Smooth muscle cell (in vitro differentiated cells): ENCODE results near the gene COL6A1. TPM values are rescaled to one million over a fixed set of nuclear protein-coding genes. Genes with fewer than 3 reads are reported as not detected.

Experiments
- DNase-seq: peaks from one replicate; lab custom pipeline; 2025; ENCODE audit not compliant: unreplicated experiment; lab: John Stamatoyannopoulos, UW
- H2AFZ ChIP-seq: fragments of 200-600 bp; sonication (generic); 2 replicates; pipeline ENCODE4 v1.6.0; 2016; ENCODE audit warnings: antibody characterized with exemption, low read depth, mild to moderate bottlenecking
- H3F3A ChIP-seq: fragments of 200-600 bp; sonication (generic); 2 replicates; pipeline ENCODE4 v1.6.0; 2017; ENCODE audit warnings: antibody characterized with exemption, low read depth
- H3K27ac ChIP-seq: fragments of 200-600 bp; sonication (generic); 2 replicates; pipeline ENCODE4 v1.5.1; 2016; ENCODE audit warnings: low read depth, mild to moderate bottlenecking
- H3K27me3 ChIP-seq: fragments of 200-600 bp; sonication (generic); 2 replicates; pipeline ENCODE4 v1.6.1; 2016; ENCODE audit warnings: low read depth, mild to moderate bottlenecking
- H3K36me3 ChIP-seq: fragments of 200-600 bp; sonication (generic); 2 replicates; pipeline ENCODE4 v1.5.1; 2016; ENCODE audit warnings: low read depth
- H3K4me1 ChIP-seq: fragments of 200-600 bp; sonication (generic); 2 replicates; pipeline ENCODE4 v1.5.1; 2016; ENCODE audit warnings: low read depth
- H3K4me2 ChIP-seq: fragments of 200-600 bp; sonication (generic); 2 replicates; pipeline ENCODE4 v1.6.0; 2016; ENCODE audit warnings: mild to moderate bottlenecking
- H3K4me3 ChIP-seq: fragments of 200-600 bp; sonication (generic); 2 replicates; pipeline ENCODE4 v1.5.1; 2016; ENCODE audit warnings: mild to moderate bottlenecking
- H3K79me2 ChIP-seq: fragments of 200-600 bp; sonication (generic); 2 replicates; pipeline ENCODE4 v1.6.0; 2016; ENCODE audit warnings: low read depth, mild to moderate bottlenecking
- H3K9ac ChIP-seq: fragments of 200-600 bp; sonication (generic); 2 replicates; pipeline ENCODE4 v1.6.0; 2016; ENCODE audit warnings: low read depth
- H3K9me3 ChIP-seq: fragments of 200-600 bp; sonication (generic); replicated peaks from 2 replicates; pipeline ENCODE4 v1.5.1; 2016; ENCODE audit warnings: low read depth
- H4K20me1 ChIP-seq: fragments of 200-600 bp; sonication (generic); 2 replicates; pipeline ENCODE4 v1.6.0; 2016; ENCODE audit warnings: low read depth
- CTCF ChIP-seq: fragments of 200-600 bp; sonication (generic); IDR thresholded peaks from 2 replicates; pipeline ENCODE4 v1.5.1; 2017; ENCODE audit warnings: borderline replicate concordance, mild to moderate bottlenecking, antibody characterized with exemption; ENCODE audit not compliant: insufficient read depth, poor library complexity, severe bottlenecking
- WGBS: methylation state at CpG from one replicate; pipeline ENCODE4 v1.1.7; 2016; ENCODE audit warnings: low lambda C conversion rate; 5-methylcytosine and 5-hydroxymethylcytosine counted together
- polyA plus RNA-seq: library from polyadenylated mRNA; unstranded; fragments of >200 nt; fragmentation: Nextera tagmentation; extraction: Ambion mirVana; gene quantifications from 2 replicates; pipeline ENCODE4 v1.2.1, GENCODE V29; 2016
- total RNA-seq: library from RNA; depleted of rRNA; stranded (reverse); fragments of >200 nt; gene quantifications from 2 replicates; pipeline ENCODE4 v1.2.3, GENCODE V29; 2014

Gene COL6A1
- total and polyA plus RNA-seq, 2 experiments from 2014 or later: 1,292 to 2,827 TPM

- Histone ChIP-seq H3K4me1 (peaks cover 8% of the 10 kb centered on the region), H3K9ac (peak overlapping the region; percentile 90), H3K4me3 (no peak overlapping the region), H3K4me2 (peak overlapping the region; percentile 21), H3F3A (peaks cover 14% of the 10 kb centered on the region), H4K20me1 (no peaks in the 10 kb centered on the region), H3K27me3 (no peaks in the 10 kb centered on the region), H3K9me3 (no peaks in the 10 kb centered on the region), H3K79me2 (peaks cover 6% of the 10 kb centered on the region), H3K36me3 (no peaks in the 10 kb centered on the region), H2AFZ (no peak overlapping the region), H3K27ac (peak overlapping the region; percentile 100)
- no peak for DNase-seq
- 83% methylated on average over 24 of the region's 24 CpGs for WGBS
- no peak for TF ChIP-seq CTCF
Observed at GRCh38 chr21:46038341-46038829, 56.8 kb downstream of the COL6A1 start.

GRCh38 chr21:46038871-46039397 lies 57.4 kb downstream of the COL6A1 start:
- no peak for TF ChIP-seq CTCF
- peak; percentile 54 for DNase-seq
- WGBS: 38% methylated on average over 22 of the region's 23 CpGs

GRCh38 chr21:46039891-46040660 lies 58.5 kb downstream of the COL6A1 start:
- no peak overlapping the region for H3K4me2 ChIP-seq
- H3F3A ChIP-seq: peaks cover 14% of the 10 kb centered on the region
- no peak overlapping the region for H2AFZ ChIP-seq
- H3K9ac ChIP-seq: peak overlapping the region; percentile 76
- 96% methylated on average over 21 of the region's 31 CpGs for WGBS
- H3K27me3 ChIP-seq: no peaks in the 10 kb centered on the region
- H3K27ac ChIP-seq: peak overlapping the region; percentile 100
- H3K4me3 ChIP-seq: no peak overlapping the region
- no peaks in the 10 kb centered on the region for H3K9me3 ChIP-seq
- H3K4me1 ChIP-seq: peaks cover 8% of the 10 kb centered on the region
- H3K36me3 ChIP-seq: no peaks in the 10 kb centered on the region
- H3K79me2 ChIP-seq: peaks cover 6% of the 10 kb centered on the region
- no peaks in the 10 kb centered on the region for H4K20me1 ChIP-seq
- DNase-seq: no peak
- TF ChIP-seq CTCF: no peak

More at GRCh38 chr21:46038871-46039397, 57.4 kb downstream of the COL6A1 start:
- Histone ChIP-seq H3K4me1 (peaks cover 8% of the 10 kb centered on the region), H3K27ac (peak overlapping the region; percentile 100), H3K36me3 (no peaks in the 10 kb centered on the region), H3K27me3 (no peaks in the 10 kb centered on the region), H2AFZ (no peak overlapping the region), H3F3A (peaks cover 14% of the 10 kb centered on the region), H3K9me3 (no peaks in the 10 kb centered on the region), H3K4me2 (peak overlapping the region; percentile 21), H3K4me3 (no peak overlapping the region), H4K20me1 (no peaks in the 10 kb centered on the region), H3K9ac (peak overlapping the region; percentile 90), H3K79me2 (peaks cover 6% of the 10 kb centered on the region)

GRCh38 chr21:46040707-46041106 lies 59.1 kb downstream of the COL6A1 start:
- no peaks in the 10 kb centered on the region for H4K20me1 ChIP-seq
- no peak overlapping the region for H3K4me3 ChIP-seq
- H3K27ac ChIP-seq: peak overlapping the region; percentile 100
- 94% methylated on average over 10 of the region's 10 CpGs for WGBS
- H3K4me2 ChIP-seq: no peak overlapping the region
- no peak overlapping the region for H2AFZ ChIP-seq
- peaks cover 6% of the 10 kb centered on the region for H3K79me2 ChIP-seq
- TF ChIP-seq CTCF: no peak
- H3K9me3 ChIP-seq: no peaks in the 10 kb centered on the region
- DNase-seq: no peak
- H3F3A ChIP-seq: peaks cover 14% of the 10 kb centered on the region
- H3K9ac ChIP-seq: no peak overlapping the region
- peaks cover 8% of the 10 kb centered on the region for H3K4me1 ChIP-seq
- H3K36me3 ChIP-seq: no peaks in the 10 kb centered on the region
- H3K27me3 ChIP-seq: no peaks in the 10 kb centered on the region
